BLaER1 treated with 17β-estradiol and CSF1 and Interleukin-3, amounts not matched to agents 10 nM and 100 nM (cell line): Measurements from ENCODE around the gene C11orf21.

Experiments used
- H3K27ac ChIP-seq, 11 experiments: shearing (Covaris generic); formaldehyde crosslinking; 2 replicates each; pipeline ENCODE4 v1.8.1; 2022
- H3K27me3 ChIP-seq, 11 experiments: shearing (Covaris generic); formaldehyde crosslinking; 2 replicates each; pipeline ENCODE4 v1.8.1; 2022
- H3K36me3 ChIP-seq, 11 experiments: shearing (Covaris generic); formaldehyde crosslinking; 2 replicates each; pipeline ENCODE4 v1.8.1; 2022
- H3K4me1 ChIP-seq, 10 experiments: shearing (Covaris generic); formaldehyde crosslinking; 2 replicates each; pipeline ENCODE4 v1.8.1; 2022
- H3K4me2 ChIP-seq, 11 experiments: shearing (Covaris generic); formaldehyde crosslinking; 2 replicates each; pipeline ENCODE4 v1.8.1; 2022
- H3K4me3 ChIP-seq, 10 experiments: shearing (Covaris generic); formaldehyde crosslinking; 2 replicates each; pipeline ENCODE4 v1.8.1; 2022
- H3K9ac ChIP-seq, 11 experiments: shearing (Covaris generic); formaldehyde crosslinking; 2 replicates each; pipeline ENCODE4 v1.8.1; 2022
- H3K9me3 ChIP-seq, 11 experiments: shearing (Covaris generic); formaldehyde crosslinking; replicated peaks in 1 of 11; 2 replicates each; pipeline ENCODE4 v1.8.1; 2022
- H4K20me1 ChIP-seq, 11 experiments: shearing (Covaris generic); formaldehyde crosslinking; 2 replicates each; pipeline ENCODE4 v1.8.1; 2022
- Cebpa-rat ChIP-seq, 11 experiments: shearing (Covaris generic); IDR thresholded peaks; 2 replicates each; pipeline ENCODE4 v1.8.1; 2022

C11orf21 gene

GRCh38 chr11:2260491-2261364, 41.0 kb downstream of the C11orf21 start:
- peaks cover 53 to 88% (median 76%) of the 10 kb centered on the region in 11 experiments for H3K27me3 ChIP-seq
- H3K4me3 ChIP-seq, result no peak overlapping the region
- H3K9ac ChIP-seq, result no peak overlapping the region
- TF ChIP-seq Cebpa-rat (IDR thresholded peaks at IDR 0.05), result no peak
- H3K36me3 ChIP-seq, result no peaks in the 10 kb centered on the region
- H3K4me2 ChIP-seq, result no peak overlapping the region
- H4K20me1 ChIP-seq, result peaks cover 0 to 74% (median 1%) of the 10 kb centered on the region in 11 experiments; a peak in 11 of 22 replicates
- H3K9me3 ChIP-seq, result no peaks in the 10 kb centered on the region
- no peak overlapping the region for H3K27ac ChIP-seq
- peaks cover 13 to 32% (median 25%) of the 10 kb centered on the region in 10 experiments for H3K4me1 ChIP-seq

- H3K27me3 ChIP-seq, result peaks cover 53 to 91% (median 77%) of the 10 kb centered on the region in 11 experiments
- H3K9me3 ChIP-seq, result peaks cover 0 to under 1% (median 0%) of the 10 kb centered on the region in 11 experiments; a peak in 1 of 22 replicates
- H3K36me3 ChIP-seq, result no peaks in the 10 kb centered on the region
- TF ChIP-seq Cebpa-rat (IDR thresholded peaks at IDR 0.05), result no peak
- H3K27ac ChIP-seq, result no peak overlapping the region
- H3K4me1 ChIP-seq, result peaks cover 7 to 24% (median 19%) of the 10 kb centered on the region in 10 experiments
- no peak overlapping the region for H3K4me3 ChIP-seq
- H3K9ac ChIP-seq, result no peak overlapping the region
- no peak overlapping the region for H3K4me2 ChIP-seq
- H4K20me1 ChIP-seq, result peaks cover 0 to 68% (median 0%) of the 10 kb centered on the region in 11 experiments; a peak in 10 of 22 replicates
Measured at GRCh38 chr11:2259897-2260451, 41.7 kb downstream of the C11orf21 start.

GRCh38 chr11:2259466-2259830, 42.3 kb downstream of the C11orf21 start:
- Histone ChIP-seq H3K27ac (no peak overlapping the region), H3K27me3 (peaks cover 53 to 85% (median 73%) of the 10 kb centered on the region in 11 experiments)
- no peak for TF ChIP-seq Cebpa-rat (IDR thresholded peaks at IDR 0.05)

GRCh38 chr11:2258501-2259465, 42.9 kb downstream of the C11orf21 start:
- Histone ChIP-seq H3K9ac (no peak overlapping the region), H3K4me2 (no peak overlapping the region), H3K36me3 (no peaks in the 10 kb centered on the region), H3K27ac (no peak overlapping the region), H3K27me3 (peaks cover 50 to 79% (median 66%) of the 10 kb centered on the region in 11 experiments), H4K20me1 (peaks cover 0 to 57% (median 0%) of the 10 kb centered on the region in 11 experiments; a peak in 9 of 22 replicates), H3K9me3 (peaks cover 0 to 12% (median 0%) of the 10 kb centered on the region in 11 experiments; a peak in 2 of 22 replicates), H3K4me3 (no peak overlapping the region), H3K4me1 (peaks cover 0 to 12% (median 8%) of the 10 kb centered on the region in 10 experiments; a peak in 10 of 20 replicates)
- no peak for TF ChIP-seq Cebpa-rat (IDR thresholded peaks at IDR 0.05)

More at GRCh38 chr11:2259466-2259830, 42.3 kb downstream of the C11orf21 start:
- Histone ChIP-seq H3K9ac (no peak overlapping the region), H3K9me3 (peaks cover 0 to 5% (median 0%) of the 10 kb centered on the region in 11 experiments; a peak in 1 of 22 replicates), H3K4me2 (no peak overlapping the region), H3K4me3 (no peak overlapping the region), H3K36me3 (no peaks in the 10 kb centered on the region), H3K4me1 (peaks cover 2 to 19% (median 13%) of the 10 kb centered on the region in 10 experiments; a peak in 19 of 20 replicates), H4K20me1 (peaks cover 0 to 63% (median 0%) of the 10 kb centered on the region in 11 experiments; a peak in 9 of 22 replicates)

- no peak overlapping the region for H3K4me3 ChIP-seq
- H3K27me3 ChIP-seq, result peaks cover 34 to 62% (median 49%) of the 10 kb centered on the region in 11 experiments
- H3K4me2 ChIP-seq, result no peak overlapping the region
- H3K9me3 ChIP-seq, result peaks cover 0 to 13% (median 0%) of the 10 kb centered on the region in 11 experiments; a peak in 2 of 22 replicates
- H3K36me3 ChIP-seq, result no peaks in the 10 kb centered on the region
- TF ChIP-seq Cebpa-rat (IDR thresholded peaks at IDR 0.05), result no peak
- H3K27ac ChIP-seq, result no peak overlapping the region
- no peak overlapping the region for H3K9ac ChIP-seq
- H3K4me1 ChIP-seq, result no peaks in the 10 kb centered on the region; a peak in 2 of 20 replicates
- H4K20me1 ChIP-seq, result peaks cover 0 to 40% (median 0%) of the 10 kb centered on the region in 11 experiments; a peak in 8 of 22 replicates
Measured at GRCh38 chr11:2256951-2257700, 44.6 kb downstream of the C11orf21 start.

GRCh38 chr11:2256293-2256913, 45.3 kb downstream of the C11orf21 start:
- Histone ChIP-seq H3K4me3 (no peak overlapping the region), H3K4me2 (no peak overlapping the region), H3K9ac (no peak overlapping the region), H3K4me1 (no peaks in the 10 kb centered on the region), H3K36me3 (no peaks in the 10 kb centered on the region), H3K9me3 (peaks cover 0 to 13% (median 0%) of the 10 kb centered on the region in 11 experiments; a peak in 2 of 22 replicates), H3K27ac (no peak overlapping the region), H3K27me3 (peaks cover 27 to 55% (median 42%) of the 10 kb centered on the region in 11 experiments), H4K20me1 (peaks cover 0 to 33% (median 0%) of the 10 kb centered on the region in 11 experiments; a peak in 7 of 22 replicates)
- TF ChIP-seq Cebpa-rat (IDR thresholded peaks at IDR 0.05), result no peak

GRCh38 chr11:2252018-2252417, 49.7 kb downstream of the C11orf21 start:
- Histone ChIP-seq H3K4me3 (no peak overlapping the region), H3K27me3 (peaks cover 4 to 33% (median 13%) of the 10 kb centered on the region in 11 experiments; a peak in 12 of 22 replicates), H3K4me2 (no peak overlapping the region), H4K20me1 (peaks cover 0 to 5% (median 0%) of the 10 kb centered on the region in 11 experiments; a peak in 3 of 22 replicates), H3K9me3 (peaks cover 0 to 13% (median 0%) of the 10 kb centered on the region in 11 experiments; a peak in 2 of 22 replicates), H3K36me3 (no peaks in the 10 kb centered on the region), H3K27ac (no peak overlapping the region), H3K4me1 (peaks cover 0 to 31% (median 27%) of the 10 kb centered on the region in 10 experiments; a peak in 18 of 20 replicates), H3K9ac (no peak overlapping the region)
- no peak for TF ChIP-seq Cebpa-rat (IDR thresholded peaks at IDR 0.05)
